Mesendoderm (in vitro differentiated cells): ENCODE results near the gene IGSF23.
"Not testable (repeated sequence)": the region's sequence is repeated elsewhere in the genome, so short reads cannot be mapped to it uniquely, and the experiment has no call there.

Experiments used
- DNase-seq: peaks from one replicate; pipeline ENCODE4 v3.0.0; 2013
- H2AK5ac ChIP-seq: 2 replicates; pipeline ENCODE4 v1.6.1; 2013; ENCODE audit warnings: low read length, inconsistent platforms
- H2BK120ac ChIP-seq: 2 replicates; pipeline ENCODE4 v1.6.1; 2013; ENCODE audit warnings: low read depth, mild to moderate bottlenecking, low read length, moderate library complexity, mixed read lengths
- H2BK15ac ChIP-seq: replicated peaks from 2 replicates; pipeline ENCODE4 v1.6.1; 2013; ENCODE audit warnings: low read depth, mild to moderate bottlenecking, moderate library complexity
- H2BK5ac ChIP-seq: 2 replicates; pipeline ENCODE4 v1.6.1; 2013; ENCODE audit warnings: low read length, inconsistent platforms
- H3K18ac ChIP-seq: 2 replicates; pipeline ENCODE4 v1.6.1; 2013; ENCODE audit warnings: mild to moderate bottlenecking, low read length, mixed read lengths
- H3K23ac ChIP-seq: one replicate; pipeline ENCODE4 v1.6.1; 2013; ENCODE audit warnings: low read length
- H3K27ac ChIP-seq: 2 replicates; pipeline ENCODE4 v1.5.1; 2013; ENCODE audit warnings: low read depth, mild to moderate bottlenecking, inconsistent platforms, low read length, moderate library complexity
- H3K27me3 ChIP-seq: 2 replicates; pipeline ENCODE4 v1.6.1; 2013; ENCODE audit warnings: low read length, control low read depth, mild to moderate bottlenecking, inconsistent platforms; ENCODE audit not compliant: insufficient read depth, poor library complexity
- H3K36me3 ChIP-seq: 2 replicates; pipeline ENCODE4 v1.6.1; 2013; ENCODE audit warnings: low read length, inconsistent platforms; ENCODE audit not compliant: control insufficient read depth, insufficient read depth
- H3K4ac ChIP-seq: one replicate; pipeline ENCODE4 v1.6.1; 2013; ENCODE audit warnings: low read depth, mild to moderate bottlenecking, low read length, moderate library complexity
- H3K4me1 ChIP-seq: 2 replicates; pipeline ENCODE4 v1.6.1; 2013; ENCODE audit warnings: low read depth, low read length, inconsistent platforms; ENCODE audit not compliant: control insufficient read depth
- H3K4me2 ChIP-seq: 2 replicates; pipeline ENCODE4 v1.6.1; 2013; ENCODE audit warnings: low read length
- H3K4me3 ChIP-seq: 2 replicates; pipeline ENCODE4 v1.5.1; 2013; ENCODE audit warnings: mild to moderate bottlenecking, low read length
- H3K56ac ChIP-seq: one replicate; pipeline ENCODE4 v1.6.1; 2013; ENCODE audit warnings: low read length
- H3K79me1 ChIP-seq: 2 replicates; pipeline ENCODE4 v1.6.1; 2013; ENCODE audit warnings: low read length, inconsistent platforms
- H3K79me2 ChIP-seq: 2 replicates; pipeline ENCODE4 v1.6.1; 2013; ENCODE audit warnings: mild to moderate bottlenecking, low read length; ENCODE audit not compliant: control insufficient read depth, insufficient read depth
- H3K9ac ChIP-seq: 2 replicates; pipeline ENCODE4 v1.6.1; 2013; ENCODE audit warnings: low read length, inconsistent platforms
- H4K5ac ChIP-seq: one replicate; pipeline ENCODE4 v1.6.1; 2013; ENCODE audit warnings: low read length
- H4K8ac ChIP-seq: one replicate; pipeline ENCODE4 v1.6.1; 2013; ENCODE audit warnings: low read depth, mild to moderate bottlenecking, control low read depth, low read length, moderate library complexity
- WGBS: extraction: QIAGEN DNeasy Blood & Tissue Kit; methylation state at CpG from one replicate; pipeline ENCODE4 v1.1.7; 2013; ENCODE audit warnings: low lambda C conversion rate, missing lambda C conversion rate; ENCODE audit not compliant: insufficient coverage; ENCODE audit errors: extremely low coverage; 5-methylcytosine and 5-hydroxymethylcytosine counted together

The IGSF23 gene

GRCh38 chr19:44590245-44591059, 22.9 kb upstream of the IGSF23 start:
- peak overlapping the region; percentile 92 for H2BK5ac ChIP-seq
- no CpG with 5 or more reads among the region's 9 CpGs for WGBS
- H2BK120ac ChIP-seq = no peak overlapping the region
- H3K56ac ChIP-seq = peak overlapping the region; percentile 30
- H2AK5ac ChIP-seq = no peak overlapping the region
- no peak overlapping the region for H3K9ac ChIP-seq
- H3K18ac ChIP-seq = no peak overlapping the region
- peak overlapping the region; percentile 84 for H3K4ac ChIP-seq
- H4K5ac ChIP-seq = no peak overlapping the region
- H3K4me2 ChIP-seq = no peak overlapping the region
- no peak overlapping the region for H2BK15ac ChIP-seq
- no peak overlapping the region for H4K8ac ChIP-seq
- no peaks in the 10 kb centered on the region for H3K79me1 ChIP-seq
- H3K4me3 ChIP-seq = no peak overlapping the region
- no peaks in the 10 kb centered on the region for H3K79me2 ChIP-seq
- H3K27me3 ChIP-seq = no peaks in the 10 kb centered on the region
- DNase-seq = no peak
- H3K23ac ChIP-seq = no peak overlapping the region
- no peaks in the 10 kb centered on the region for H3K36me3 ChIP-seq
- no peak overlapping the region for H3K27ac ChIP-seq
- H3K4me1 ChIP-seq = peaks cover 5% of the 10 kb centered on the region

- H3K79me1 ChIP-seq, H4K5ac ChIP-seq, H3K4me3 ChIP-seq, H2BK15ac ChIP-seq, H3K4me1 ChIP-seq, H3K4me2 ChIP-seq, H2BK5ac ChIP-seq, H3K4ac ChIP-seq, DNase-seq, H4K8ac ChIP-seq, H3K27me3 ChIP-seq, H2AK5ac ChIP-seq, H3K27ac ChIP-seq, H3K23ac ChIP-seq, H3K36me3 ChIP-seq, H3K79me2 ChIP-seq, H3K9ac ChIP-seq, H3K18ac ChIP-seq, H2BK120ac ChIP-seq: not testable (repeated sequence)
- peak overlapping the region; percentile 3 for H3K56ac ChIP-seq
- no CpG with 5 or more reads among the region's 9 CpGs for WGBS
These were observed 21.9 kb upstream of the IGSF23 start for GRCh38 chr19:44591340-44591993.

- Histone ChIP-seq H4K8ac (no peak overlapping the region), H2BK5ac (no peak overlapping the region), H3K4me1 (peaks cover 5% of the 10 kb centered on the region), H2BK15ac (no peak overlapping the region), H3K9ac (no peak overlapping the region), H2BK120ac (no peak overlapping the region), H3K4me3 (no peak overlapping the region), H3K79me2 (no peaks in the 10 kb centered on the region), H3K56ac (peak overlapping the region; percentile 42), H3K79me1 (no peaks in the 10 kb centered on the region), H3K23ac (no peak overlapping the region), H3K27ac (no peak overlapping the region), H3K27me3 (no peaks in the 10 kb centered on the region), H3K4me2 (no peak overlapping the region), H4K5ac (no peak overlapping the region), H3K36me3 (no peaks in the 10 kb centered on the region), H2AK5ac (no peak overlapping the region), H3K18ac (no peak overlapping the region), H3K4ac (no peak overlapping the region)
- DNase-seq = peak; percentile 80
- WGBS = no CpG with 5 or more reads among the region's 2 CpGs
These were observed 20.9 kb upstream of the IGSF23 start for GRCh38 chr19:44592451-44592890.

GRCh38 chr19:44593294-44593693, 20.1 kb upstream of the IGSF23 start:
- no CpG with 5 or more reads among the region's 1 CpG for WGBS
- Histone ChIP-seq H3K4me2 (no peak overlapping the region), H3K27me3 (no peaks in the 10 kb centered on the region), H3K4me3 (no peak overlapping the region), H3K56ac (peak overlapping the region; percentile 40), H3K9ac (no peak overlapping the region), H3K18ac (no peak overlapping the region), H2AK5ac (peak overlapping the region; percentile 85), H3K27ac (peak overlapping the region; percentile 63), H3K4me1 (peaks cover 5% of the 10 kb centered on the region), H2BK15ac (no peak overlapping the region), H2BK5ac (peak overlapping the region; percentile 96), H4K5ac (no peak overlapping the region), H3K79me2 (no peaks in the 10 kb centered on the region), H3K4ac (peak overlapping the region; percentile 72), H3K36me3 (no peaks in the 10 kb centered on the region), H3K23ac (no peak overlapping the region), H3K79me1 (no peaks in the 10 kb centered on the region), H2BK120ac (no peak overlapping the region), H4K8ac (no peak overlapping the region)
- no peak for DNase-seq

- H3K4me2 ChIP-seq, H3K4me1 ChIP-seq, H3K36me3 ChIP-seq, H4K8ac ChIP-seq, H2BK120ac ChIP-seq, H3K79me1 ChIP-seq, H2AK5ac ChIP-seq, H3K18ac ChIP-seq, H3K4me3 ChIP-seq, H3K79me2 ChIP-seq, H3K27me3 ChIP-seq, H4K5ac ChIP-seq, H3K9ac ChIP-seq, H2BK15ac ChIP-seq: not testable (repeated sequence)
- Histone ChIP-seq H3K56ac (peak overlapping the region; percentile 40), H3K4ac (peak overlapping the region; percentile 72), H3K23ac (peak overlapping the region; percentile 72), H2BK5ac (peak overlapping the region; percentile 96), H3K27ac (peak overlapping the region; percentile 63)
- no CpG with 5 or more reads among the region's 1 CpG for WGBS
- DNase-seq = peak; percentile 50
These were observed 19.5 kb upstream of the IGSF23 start for GRCh38 chr19:44593866-44594266.
